ENCODE measurements around the gene CDH4.

CDH4 gene

DNA sequence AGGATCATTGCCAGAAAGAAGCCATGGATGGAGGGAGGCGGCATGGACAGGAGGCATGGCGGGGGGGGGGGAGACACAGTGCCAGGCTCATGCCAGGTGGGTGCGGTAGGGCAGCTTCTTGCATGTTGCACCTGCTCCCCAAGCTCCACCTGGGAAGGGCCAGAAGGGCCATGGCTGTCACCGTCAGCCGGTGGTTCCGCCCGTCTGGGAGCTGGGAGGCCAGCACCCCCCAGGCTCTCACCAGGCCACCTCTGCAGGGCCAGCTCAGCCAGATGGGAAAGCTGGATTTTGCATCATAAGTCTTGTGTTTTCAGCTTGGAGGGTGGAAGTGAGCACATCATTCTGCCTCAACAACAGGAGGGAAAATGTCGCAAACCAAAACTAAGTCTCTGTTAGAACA is 409.0 kb downstream of the CDH4 start:
- no peaks in the 10 kb centered on the region for H3K36me3 ChIP-seq (ENCODE audit: control insufficient read depth, insufficient read depth, low read length)
- peaks cover 4% of the 10 kb centered on the region for H3K4me1 ChIP-seq (ENCODE audit: control insufficient read depth, insufficient read depth, low read length, poor library complexity, severe bottlenecking)
- no peaks in the 10 kb centered on the region for H3K9me3 ChIP-seq (ENCODE audit: control insufficient read depth, low read length)
- no peak overlapping the region for H3K27ac ChIP-seq (ENCODE audit: low read depth, low read length, severe bottlenecking)
- H3K4me3 ChIP-seq (ENCODE audit: extremely low read depth, insufficient read depth, low read length, poor library complexity, severe bottlenecking): no peak overlapping the region
- 95% methylated on average over 7 of the region's 8 CpGs; no CpG with 5 or more reads in 1 of the 2 experiments for WGBS, 2 experiments (ENCODE audit: insufficient coverage in 2 of 2)

- H3K36me3 ChIP-seq (ENCODE audit: control insufficient read depth, insufficient read depth, low read length): no peaks in the 10 kb centered on the region
- peaks cover 4% of the 10 kb centered on the region for H3K4me1 ChIP-seq (ENCODE audit: control insufficient read depth, insufficient read depth, low read length, poor library complexity, severe bottlenecking)
- H3K9me3 ChIP-seq (ENCODE audit: control insufficient read depth, low read length): no peaks in the 10 kb centered on the region
- H3K4me3 ChIP-seq (ENCODE audit: extremely low read depth, insufficient read depth, low read length, poor library complexity, severe bottlenecking): no peak overlapping the region
- WGBS, 2 experiments (ENCODE audit: insufficient coverage in 2 of 2): 91 to 96% methylated on average over 13 of the region's 13 CpGs
- H3K27ac ChIP-seq (ENCODE audit: low read depth, low read length, severe bottlenecking): no peak overlapping the region
These were observed 409.5 kb downstream of the CDH4 start for GRCh38 chr20:61661583-61661982.

DNA sequence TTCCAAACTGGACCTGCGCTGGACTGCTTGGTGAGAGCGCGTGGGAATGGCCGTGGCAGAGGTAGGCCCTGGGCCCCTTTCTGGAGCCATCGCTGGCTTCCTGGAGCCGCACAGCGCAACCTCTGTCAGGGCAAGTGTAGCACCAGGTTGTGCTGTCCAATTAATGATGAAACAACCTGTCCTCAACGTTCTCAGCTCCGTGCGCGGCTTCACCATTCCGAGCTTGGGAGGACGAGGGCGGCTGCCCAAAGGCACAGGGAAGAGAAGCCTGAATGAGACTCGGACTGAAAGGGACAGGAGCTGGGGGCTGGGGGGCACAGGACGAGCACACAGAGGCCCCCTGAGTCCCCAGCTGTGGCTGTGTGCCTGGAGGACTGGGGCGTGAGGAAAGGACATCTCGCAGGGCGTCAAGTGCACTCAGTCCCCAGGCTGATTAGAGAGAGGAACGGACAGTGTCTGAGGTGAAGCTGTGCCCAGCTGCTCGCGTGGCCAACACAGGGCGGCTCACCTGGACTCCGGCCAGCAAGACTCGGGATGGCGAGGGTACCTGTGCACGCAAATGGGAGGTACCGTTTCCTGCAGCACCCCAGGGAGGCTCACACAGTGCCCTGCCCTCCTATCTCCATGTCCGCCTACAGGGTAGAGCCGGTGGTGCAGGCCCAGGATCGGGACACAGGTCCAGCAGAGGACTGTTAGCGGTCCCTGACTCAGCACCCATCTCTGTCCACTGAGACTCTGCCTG is 410.3 kb downstream of the CDH4 start:
- H3K4me1 ChIP-seq (ENCODE audit: control insufficient read depth, insufficient read depth, low read length, poor library complexity, severe bottlenecking): peaks cover 4% of the 10 kb centered on the region
- H3K9me3 ChIP-seq (ENCODE audit: control insufficient read depth, low read length): no peaks in the 10 kb centered on the region
- H3K4me3 ChIP-seq (ENCODE audit: extremely low read depth, insufficient read depth, low read length, poor library complexity, severe bottlenecking): no peak overlapping the region
- 86 to 91% methylated on average over 27 to 32 of the region's 32 CpGs for WGBS, 2 experiments (ENCODE audit: insufficient coverage in 2 of 2)
- no peaks in the 10 kb centered on the region for H3K36me3 ChIP-seq (ENCODE audit: control insufficient read depth, insufficient read depth, low read length)
- no peak overlapping the region for H3K27ac ChIP-seq (ENCODE audit: low read depth, low read length, severe bottlenecking)

DNA sequence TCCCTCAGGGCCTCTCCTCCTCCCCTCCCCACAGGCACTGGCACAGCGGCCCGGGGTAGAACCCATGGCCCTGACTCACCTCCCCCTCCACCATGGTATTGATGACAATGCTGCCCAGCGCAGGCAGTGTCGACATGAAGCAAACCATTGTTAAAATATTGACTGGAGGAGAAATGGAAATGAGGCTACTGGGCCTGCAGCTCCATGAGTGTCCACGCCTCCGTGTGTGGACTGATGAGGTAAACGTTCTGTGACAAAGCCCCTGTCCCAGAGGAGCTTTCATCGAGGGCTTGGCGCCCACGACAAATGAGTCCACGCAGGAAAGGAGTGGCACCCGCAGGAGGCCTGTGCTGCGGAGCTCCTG is 410.9 kb downstream of the CDH4 start:
- Histone ChIP-seq H3K4me1 (ENCODE audit: control insufficient read depth, insufficient read depth, low read length, poor library complexity, severe bottlenecking) (peaks cover 4% of the 10 kb centered on the region), H3K9me3 (ENCODE audit: control insufficient read depth, low read length) (no peaks in the 10 kb centered on the region), H3K27ac (ENCODE audit: low read depth, low read length, severe bottlenecking) (no peak overlapping the region), H3K36me3 (ENCODE audit: control insufficient read depth, insufficient read depth, low read length) (no peaks in the 10 kb centered on the region), H3K4me3 (ENCODE audit: extremely low read depth, insufficient read depth, low read length, poor library complexity, severe bottlenecking) (no peak overlapping the region)
- WGBS, 2 experiments (ENCODE audit: insufficient coverage in 2 of 2): 95 to 96% methylated on average over 11 to 13 of the region's 13 CpGs

GRCh38 chr20:61663521-61664425 is 411.7 kb downstream of the CDH4 start:
- Histone ChIP-seq H3K9me3 (ENCODE audit: control insufficient read depth, low read length) (no peaks in the 10 kb centered on the region), H3K4me3 (ENCODE audit: extremely low read depth, insufficient read depth, low read length, poor library complexity, severe bottlenecking) (no peak overlapping the region), H3K4me1 (ENCODE audit: control insufficient read depth, insufficient read depth, low read length, poor library complexity, severe bottlenecking) (peaks cover 4% of the 10 kb centered on the region), H3K36me3 (ENCODE audit: control insufficient read depth, insufficient read depth, low read length) (no peaks in the 10 kb centered on the region), H3K27ac (ENCODE audit: low read depth, low read length, severe bottlenecking) (no peak overlapping the region)
- 93 to 96% methylated on average over 27 to 30 of the region's 30 CpGs for WGBS, 2 experiments (ENCODE audit: insufficient coverage in 2 of 2)

- H3K4me3 ChIP-seq (ENCODE audit: extremely low read depth, insufficient read depth, low read length, poor library complexity, severe bottlenecking): no peak overlapping the region
- H3K4me1 ChIP-seq (ENCODE audit: control insufficient read depth, insufficient read depth, low read length, poor library complexity, severe bottlenecking): peaks cover 4% of the 10 kb centered on the region
- WGBS, 2 experiments (ENCODE audit: insufficient coverage in 2 of 2): 93% methylated on average over 19 of the region's 20 CpGs
These were observed 412.7 kb downstream of the CDH4 start for GRCh38 chr20:61664556-61665320.

DNA sequence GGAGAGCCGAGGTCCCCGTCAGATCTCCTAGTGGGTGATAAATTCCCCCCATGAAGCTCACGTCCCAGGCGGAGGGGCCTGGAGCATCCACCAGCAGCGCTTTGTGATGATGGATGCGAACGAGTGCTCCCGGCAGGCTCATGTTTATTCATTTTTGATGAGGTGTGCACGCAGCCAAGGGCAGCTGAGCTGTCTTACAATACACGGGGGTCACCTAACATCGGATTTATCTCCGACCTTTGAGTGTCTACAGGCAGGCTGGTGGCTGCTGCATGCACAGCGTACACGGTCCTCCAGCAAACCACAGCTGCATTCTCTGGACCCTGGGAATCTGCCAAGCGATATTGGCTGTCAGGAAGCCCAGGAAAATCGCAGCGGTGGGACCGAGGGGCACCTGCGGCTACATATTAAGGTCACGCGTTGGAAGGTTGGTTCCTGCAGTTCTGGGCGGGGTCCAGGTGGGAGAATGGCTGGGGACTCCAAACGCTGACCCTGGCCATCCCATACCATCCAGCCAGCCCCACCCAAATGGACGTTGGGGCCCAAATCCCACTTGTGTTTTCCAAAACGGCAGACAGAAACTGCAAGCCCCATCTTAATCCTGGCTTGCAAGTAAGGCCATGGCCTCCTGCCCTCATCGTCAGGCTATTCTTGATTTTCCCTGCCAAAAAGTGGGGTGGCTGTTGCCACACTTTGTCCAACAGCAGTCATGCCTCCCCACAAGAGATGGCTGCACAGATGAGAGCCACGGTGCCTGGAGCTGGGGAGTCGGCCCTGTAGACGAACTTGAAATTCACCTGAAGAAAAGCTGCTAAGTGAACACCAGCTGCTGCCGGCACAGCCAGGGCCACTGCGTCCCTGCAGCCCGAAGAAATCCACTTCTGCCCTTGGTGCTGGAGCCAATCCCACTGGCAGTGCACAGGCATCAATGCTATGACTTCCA is 413.7 kb downstream of the CDH4 start:
- 90 to 91% methylated on average over 32 of the region's 32 CpGs for WGBS, 2 experiments (ENCODE audit: insufficient coverage in 2 of 2)
- Histone ChIP-seq H3K4me3 (ENCODE audit: extremely low read depth, insufficient read depth, low read length, poor library complexity, severe bottlenecking) (no peak overlapping the region), H3K36me3 (ENCODE audit: control insufficient read depth, insufficient read depth, low read length) (no peaks in the 10 kb centered on the region), H3K4me1 (ENCODE audit: control insufficient read depth, insufficient read depth, low read length, poor library complexity, severe bottlenecking) (no peaks in the 10 kb centered on the region), H3K27ac (ENCODE audit: low read depth, low read length, severe bottlenecking) (no peak overlapping the region), H3K9me3 (ENCODE audit: control insufficient read depth, low read length) (no peaks in the 10 kb centered on the region)

More at GRCh38 chr20:61664556-61665320, 412.7 kb downstream of the CDH4 start:
- no peak overlapping the region for H3K27ac ChIP-seq (ENCODE audit: low read depth, low read length, severe bottlenecking)
- H3K9me3 ChIP-seq (ENCODE audit: control insufficient read depth, low read length): no peaks in the 10 kb centered on the region
- no peaks in the 10 kb centered on the region for H3K36me3 ChIP-seq (ENCODE audit: control insufficient read depth, insufficient read depth, low read length)

DNA sequence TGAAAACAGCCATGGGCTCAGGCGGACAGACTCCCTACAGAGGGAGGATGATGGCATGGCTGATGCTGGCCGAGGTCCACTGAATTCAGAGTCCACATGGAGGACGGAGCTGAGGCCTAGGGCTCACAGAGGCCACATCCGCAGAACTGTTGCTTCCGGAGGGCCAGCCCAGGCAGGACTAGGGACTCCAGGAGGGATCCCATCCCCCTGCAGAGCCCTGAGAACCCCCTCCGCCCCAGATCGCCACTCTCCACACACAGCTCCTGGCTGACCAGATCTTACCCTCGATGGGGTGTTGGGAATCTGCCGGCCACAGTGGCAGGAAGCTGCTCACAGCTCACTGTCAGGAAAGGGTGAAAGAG is 414.4 kb downstream of the CDH4 start:
- 96 to 98% methylated on average over 5 to 9 of the region's 9 CpGs for WGBS, 2 experiments (ENCODE audit: insufficient coverage in 2 of 2)
- Histone ChIP-seq H3K4me3 (ENCODE audit: extremely low read depth, insufficient read depth, low read length, poor library complexity, severe bottlenecking) (no peak overlapping the region), H3K36me3 (ENCODE audit: control insufficient read depth, insufficient read depth, low read length) (no peaks in the 10 kb centered on the region), H3K27ac (ENCODE audit: low read depth, low read length, severe bottlenecking) (no peak overlapping the region), H3K4me1 (ENCODE audit: control insufficient read depth, insufficient read depth, low read length, poor library complexity, severe bottlenecking) (no peaks in the 10 kb centered on the region), H3K9me3 (ENCODE audit: control insufficient read depth, low read length) (no peaks in the 10 kb centered on the region)

DNA sequence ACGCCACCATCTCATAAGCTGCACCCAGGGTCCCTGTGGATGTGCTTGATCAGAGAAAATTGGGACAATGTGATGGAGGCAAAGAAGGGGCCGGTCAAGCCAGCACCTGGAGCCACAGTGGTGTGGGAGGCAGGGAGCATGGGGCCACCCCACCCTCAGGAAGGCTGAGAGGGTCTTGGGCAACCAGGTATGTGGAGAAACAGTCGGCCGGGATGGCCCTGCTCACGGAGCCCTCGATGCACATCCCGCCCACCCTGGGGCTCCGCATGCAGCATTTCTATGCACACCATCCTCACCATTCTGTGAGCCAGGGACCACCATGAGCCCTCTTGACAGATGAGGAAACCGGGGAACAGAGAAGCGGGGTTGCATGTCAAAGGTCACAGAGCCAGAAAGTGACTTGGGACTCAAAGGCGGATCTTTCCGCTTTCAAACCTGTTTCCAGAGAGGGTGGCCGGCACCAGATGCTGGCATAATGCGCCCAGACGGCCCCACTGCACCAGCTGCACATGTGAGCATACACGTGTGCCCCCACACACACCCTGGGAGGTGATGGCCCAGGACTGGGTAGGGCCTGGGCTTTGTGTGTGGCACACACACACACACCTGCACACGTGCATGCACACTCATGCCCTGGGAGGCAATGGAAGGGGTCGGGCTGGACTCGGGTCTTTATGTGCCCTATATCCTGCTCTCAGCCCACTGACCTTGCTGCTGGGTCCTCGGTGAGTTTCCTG is 415.2 kb downstream of the CDH4 start:
- Histone ChIP-seq H3K36me3 (ENCODE audit: control insufficient read depth, insufficient read depth, low read length) (no peaks in the 10 kb centered on the region), H3K27ac (ENCODE audit: low read depth, low read length, severe bottlenecking) (no peak overlapping the region), H3K9me3 (ENCODE audit: control insufficient read depth, low read length) (no peaks in the 10 kb centered on the region), H3K4me3 (ENCODE audit: extremely low read depth, insufficient read depth, low read length, poor library complexity, severe bottlenecking) (no peak overlapping the region), H3K4me1 (ENCODE audit: control insufficient read depth, insufficient read depth, low read length, poor library complexity, severe bottlenecking) (no peaks in the 10 kb centered on the region)
- 96% methylated on average over 16 to 19 of the region's 20 CpGs for WGBS, 2 experiments (ENCODE audit: insufficient coverage in 2 of 2)

Data from mesodermal cell (in vitro differentiated cells).